OCI-LY3 (cell line): Measurements from ENCODE around the gene TMEM132D.

Source experiments
- EZH2phosphoT487 ChIP-seq: fragments of 200-600 bp; shearing (Covaris generic); IDR thresholded peaks from 2 replicates; pipeline ENCODE4 v1.6.1; 2018; ENCODE audit warnings: antibody characterized with exemption, mixed run types, low read depth
- TF ChIP-seq, protein P1 (sequence below): fragments of 200-600, 300-600 bp; sonication (generic); IDR thresholded peaks from 2 replicates; pipeline ENCODE4 v1.5.1; 2014; ENCODE audit warnings: antibody characterized with exemption, low read length, low read depth

DNA sequence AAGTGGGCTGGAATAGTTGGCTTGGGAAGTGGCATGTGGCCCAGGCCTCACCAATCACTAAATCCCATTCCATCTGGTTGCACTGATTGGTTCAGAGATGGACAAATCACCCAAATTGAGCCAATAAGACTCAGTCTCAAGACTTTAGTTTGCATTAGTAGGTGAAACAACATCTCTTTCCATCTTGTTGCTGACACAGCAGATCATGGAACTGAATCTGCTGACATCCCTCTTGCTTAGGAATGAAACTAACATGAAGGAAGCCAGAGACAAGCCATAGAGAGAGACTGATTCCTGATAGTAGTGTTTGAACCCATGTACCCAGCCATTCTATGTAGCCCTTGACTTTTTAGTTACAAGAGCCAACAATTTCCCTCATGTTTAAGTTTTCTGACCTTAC, 743.5 kb downstream of the TMEM132D start:
- TF ChIP-seq, protein P1, sequence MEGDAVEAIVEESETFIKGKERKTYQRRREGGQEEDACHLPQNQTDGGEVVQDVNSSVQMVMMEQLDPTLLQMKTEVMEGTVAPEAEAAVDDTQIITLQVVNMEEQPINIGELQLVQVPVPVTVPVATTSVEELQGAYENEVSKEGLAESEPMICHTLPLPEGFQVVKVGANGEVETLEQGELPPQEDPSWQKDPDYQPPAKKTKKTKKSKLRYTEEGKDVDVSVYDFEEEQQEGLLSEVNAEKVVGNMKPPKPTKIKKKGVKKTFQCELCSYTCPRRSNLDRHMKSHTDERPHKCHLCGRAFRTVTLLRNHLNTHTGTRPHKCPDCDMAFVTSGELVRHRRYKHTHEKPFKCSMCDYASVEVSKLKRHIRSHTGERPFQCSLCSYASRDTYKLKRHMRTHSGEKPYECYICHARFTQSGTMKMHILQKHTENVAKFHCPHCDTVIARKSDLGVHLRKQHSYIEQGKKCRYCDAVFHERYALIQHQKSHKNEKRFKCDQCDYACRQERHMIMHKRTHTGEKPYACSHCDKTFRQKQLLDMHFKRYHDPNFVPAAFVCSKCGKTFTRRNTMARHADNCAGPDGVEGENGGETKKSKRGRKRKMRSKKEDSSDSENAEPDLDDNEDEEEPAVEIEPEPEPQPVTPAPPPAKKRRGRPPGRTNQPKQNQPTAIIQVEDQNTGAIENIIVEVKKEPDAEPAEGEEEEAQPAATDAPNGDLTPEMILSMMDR: no peak
- no peak for TF ChIP-seq EZH2phosphoT487
